ENCODE measurements around the gene DLGAP1. TPM values are rescaled to one million over a fixed set of nuclear protein-coding genes. Genes with fewer than 3 reads are reported as not detected.

The DLGAP1 gene
- total and polyA plus RNA-seq, 2 of the 13 experiments (the other 11 are each of a cell fraction or from before 2014, with no cell fraction given), result 0.01 TPM; not detected in 1

- ChIA-PET POLR2A (no interaction called here), CTCF (ENCODE audit: low intra/inter-chr PET ratio, low total read pairs) (no interaction called here)
- Histone ChIP-seq H3K4me1 (ENCODE audit: insufficient read depth, low read length) (no peaks in the 10 kb centered on the region), H3K4me2 (ENCODE audit: low read depth, low read length) (no peak overlapping the region), H3K4me3 (replicated peaks in 1 of 3; ENCODE audit: insufficient read depth in 1 of 3, low read depth in 2 of 3, low read length in 3 of 3) (no peak overlapping the region), H3K27me3 (ENCODE audit: control insufficient read depth in 1 of 2, insufficient read depth in 2 of 2, low read length in 2 of 2) (no peaks in the 10 kb centered on the region; a peak in 1 of 5 replicates), H2AFZ (ENCODE audit: low read length) (no peak overlapping the region), H3K9me3 (ENCODE audit: low read length) (no peaks in the 10 kb centered on the region), H3K9ac (ENCODE audit: insufficient read depth, low read depth, low read length) (no peak overlapping the region), H3K79me2 (ENCODE audit: insufficient read depth, low read length) (no peaks in the 10 kb centered on the region), H3K36me3 (replicated peaks in 1 of 2; ENCODE audit: control insufficient read depth in 1 of 2, insufficient read depth in 2 of 2, low read length in 2 of 2) (no peaks in the 10 kb centered on the region), H3K27ac (ENCODE audit: extremely low read length, insufficient read depth, low read length) (no peak overlapping the region), H4K20me1 (ENCODE audit: insufficient read depth, low read length) (no peaks in the 10 kb centered on the region)
- DNase-seq (ENCODE audit: low spot score), result no peak
- BruUV-seq (replicated peaks), result no TSS peak
- intact Hi-C loops (cut with micrococcal nuclease; ENCODE audit: unreplicated experiment), result no loop called here
- ATAC-seq, result no peak
- FAIRE-seq, result no peak
- in situ Hi-C loops (cut with HindIII; ENCODE audit: extremely low pct_ligation_motif_present, low pct_unique_long_range_greater_than_20kb), result no loop called here
- WGBS (ENCODE audit: low lambda C conversion rate), result 20% methylated on average over 12 of the region's 12 CpGs
- TF ChIP-seq SMARCC2 (IDR thresholded peaks at IDR 0.05), result no peak
- TF ChIP-seq, protein P1, sequence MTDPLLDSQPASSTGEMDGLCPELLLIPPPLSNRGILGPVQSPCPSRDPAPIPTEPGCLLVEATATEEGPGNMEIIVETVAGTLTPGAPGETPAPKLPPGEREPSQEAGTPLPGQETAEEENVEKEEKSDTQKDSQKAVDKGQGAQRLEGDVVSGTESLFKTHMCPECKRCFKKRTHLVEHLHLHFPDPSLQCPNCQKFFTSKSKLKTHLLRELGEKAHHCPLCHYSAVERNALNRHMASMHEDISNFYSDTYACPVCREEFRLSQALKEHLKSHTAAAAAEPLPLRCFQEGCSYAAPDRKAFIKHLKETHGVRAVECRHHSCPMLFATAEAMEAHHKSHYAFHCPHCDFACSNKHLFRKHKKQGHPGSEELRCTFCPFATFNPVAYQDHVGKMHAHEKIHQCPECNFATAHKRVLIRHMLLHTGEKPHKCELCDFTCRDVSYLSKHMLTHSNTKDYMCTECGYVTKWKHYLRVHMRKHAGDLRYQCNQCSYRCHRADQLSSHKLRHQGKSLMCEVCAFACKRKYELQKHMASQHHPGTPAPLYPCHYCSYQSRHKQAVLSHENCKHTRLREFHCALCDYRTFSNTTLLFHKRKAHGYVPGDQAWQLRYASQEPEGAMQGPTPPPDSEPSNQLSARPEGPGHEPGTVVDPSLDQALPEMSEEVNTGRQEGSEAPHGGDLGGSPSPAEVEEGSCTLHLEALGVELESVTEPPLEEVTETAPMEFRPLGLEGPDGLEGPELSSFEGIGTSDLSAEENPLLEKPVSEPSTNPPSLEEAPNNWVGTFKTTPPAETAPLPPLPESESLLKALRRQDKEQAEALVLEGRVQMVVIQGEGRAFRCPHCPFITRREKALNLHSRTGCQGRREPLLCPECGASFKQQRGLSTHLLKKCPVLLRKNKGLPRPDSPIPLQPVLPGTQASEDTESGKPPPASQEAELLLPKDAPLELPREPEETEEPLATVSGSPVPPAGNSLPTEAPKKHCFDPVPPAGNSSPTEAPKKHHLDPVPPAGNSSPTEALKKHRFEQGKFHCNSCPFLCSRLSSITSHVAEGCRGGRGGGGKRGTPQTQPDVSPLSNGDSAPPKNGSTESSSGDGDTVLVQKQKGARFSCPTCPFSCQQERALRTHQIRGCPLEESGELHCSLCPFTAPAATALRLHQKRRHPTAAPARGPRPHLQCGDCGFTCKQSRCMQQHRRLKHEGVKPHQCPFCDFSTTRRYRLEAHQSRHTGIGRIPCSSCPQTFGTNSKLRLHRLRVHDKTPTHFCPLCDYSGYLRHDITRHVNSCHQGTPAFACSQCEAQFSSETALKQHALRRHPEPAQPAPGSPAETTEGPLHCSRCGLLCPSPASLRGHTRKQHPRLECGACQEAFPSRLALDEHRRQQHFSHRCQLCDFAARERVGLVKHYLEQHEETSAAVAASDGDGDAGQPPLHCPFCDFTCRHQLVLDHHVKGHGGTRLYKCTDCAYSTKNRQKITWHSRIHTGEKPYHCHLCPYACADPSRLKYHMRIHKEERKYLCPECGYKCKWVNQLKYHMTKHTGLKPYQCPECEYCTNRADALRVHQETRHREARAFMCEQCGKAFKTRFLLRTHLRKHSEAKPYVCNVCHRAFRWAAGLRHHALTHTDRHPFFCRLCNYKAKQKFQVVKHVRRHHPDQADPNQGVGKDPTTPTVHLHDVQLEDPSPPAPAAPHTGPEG (CRISPR knock-in tag; IDR thresholded peaks at IDR 0.05), result no peak
- TF ChIP-seq ZNF776 (CRISPR knock-in tag; IDR thresholded peaks at IDR 0.05), result no peak
- no peak for TF ChIP-seq REPIN1 (CRISPR knock-in tag; IDR thresholded peaks at IDR 0.05; ENCODE audit: borderline replicate concordance, low read depth)
- no peak for TF ChIP-seq ZNF761 (CRISPR knock-in tag; conservative IDR thresholded peaks at IDR 0.05)
- no peak for TF ChIP-seq AGO2 (optimal IDR thresholded peaks at IDR 0.05; ENCODE audit: low read depth, low read length)
- TF ChIP-seq ZSCAN30 (CRISPR knock-in tag; IDR thresholded peaks at IDR 0.05), result no peak
- no peak for TF ChIP-seq ZNF788 (CRISPR knock-in tag; IDR thresholded peaks at IDR 0.05; ENCODE audit: borderline replicate concordance)
- no peak for TF ChIP-seq ZNF780A (CRISPR knock-in tag; IDR thresholded peaks at IDR 0.05)
- TF ChIP-seq KAT8 (CRISPR knock-in tag; IDR thresholded peaks at IDR 0.05), result no peak
- TF ChIP-seq ZNF460 (CRISPR knock-in tag; IDR thresholded peaks at IDR 0.05; ENCODE audit: borderline replicate concordance), result no peak
These were observed 618.4 kb downstream of the DLGAP1 start for GRCh38 chr18:3836483-3837335.

Data from HepG2 (cell line).